DND-41 (cell line): Measurements from ENCODE around the gene GPR15LG.

Experiments used
- ATAC-seq: fragments of 200-7000 bp; cut with Tn5 transposase; 3 replicates; pipeline ENCODE4 v1.9.1; 2021; ENCODE audit warnings: low read depth; ENCODE audit not compliant: insufficient read depth
- DNase-seq: peaks from one replicate; pipeline ENCODE4 v3.0.0-alpha.2; 2020
- H2AFZ ChIP-seq: 2 replicates; pipeline ENCODE4 v1.6.0; 2012; ENCODE audit warnings: low read depth, low read length
- H3K27ac ChIP-seq: 2 replicates; pipeline ENCODE4 v1.5.1; 2012; ENCODE audit warnings: low read length, inconsistent platforms
- H3K27me3 ChIP-seq: fragments of 200-600 bp; sonication (generic); 2 replicates; pipeline ENCODE4 v1.6.0; 2012; ENCODE audit warnings: low read length, mild to moderate bottlenecking, inconsistent platforms; ENCODE audit not compliant: insufficient read depth, poor library complexity
- H3K36me3 ChIP-seq: 2 replicates; pipeline ENCODE4 v1.5.1; 2012; ENCODE audit warnings: low read length, inconsistent platforms; ENCODE audit not compliant: insufficient read depth
- H3K4me1 ChIP-seq: 2 replicates; pipeline ENCODE4 v1.5.1; 2012; ENCODE audit warnings: mild to moderate bottlenecking, low read length; ENCODE audit not compliant: insufficient read depth
- H3K4me2 ChIP-seq: 2 replicates; pipeline ENCODE4 v1.6.0; 2012; ENCODE audit warnings: mild to moderate bottlenecking, moderate library complexity, low read length, inconsistent platforms; ENCODE audit not compliant: insufficient read depth
- H3K4me3 ChIP-seq, 2 experiments: fragments of 200-600 bp in 1 of 2; shearing (Covaris generic) in 1 of 2; 2 replicates each; pipeline ENCODE4 v1.5.1; 2012 to 2016; ENCODE audit warnings: inconsistent platforms in 2 of 2, low read length in 2 of 2, mild to moderate bottlenecking in 2 of 2, low read depth in 1 of 2, moderate library complexity in 1 of 2
- H3K79me2 ChIP-seq: 2 replicates; pipeline ENCODE4 v1.6.0; 2012; ENCODE audit warnings: low read length, inconsistent platforms; ENCODE audit not compliant: insufficient read depth
- H3K9ac ChIP-seq: 2 replicates; pipeline ENCODE4 v1.6.0; 2012; ENCODE audit warnings: low read depth, mild to moderate bottlenecking, inconsistent platforms, low read length, moderate library complexity
- H3K9me3 ChIP-seq: 2 replicates; pipeline ENCODE4 v1.5.1; 2012; ENCODE audit warnings: low read length, moderate library complexity, mild to moderate bottlenecking, inconsistent platforms; ENCODE audit not compliant: insufficient read depth, severe bottlenecking
- H4K20me1 ChIP-seq: 2 replicates; pipeline ENCODE4 v1.6.0; 2012; ENCODE audit warnings: low read length; ENCODE audit not compliant: insufficient read depth
- EZH2 ChIP-seq: IDR thresholded peaks from 3 replicates; pipeline ENCODE4 v1.6.1; 2012; ENCODE audit warnings: borderline replicate concordance, low read depth, mild to moderate bottlenecking, moderate library complexity, low read length, inconsistent platforms; ENCODE audit not compliant: severe bottlenecking
- TF ChIP-seq, protein P1 (sequence below): IDR thresholded peaks from 2 replicates; pipeline ENCODE4 v1.5.1; 2012; ENCODE audit warnings: borderline replicate concordance, low read length, moderate library complexity, mild to moderate bottlenecking; ENCODE audit not compliant: poor library complexity, severe bottlenecking; ENCODE audit errors: extremely low read depth

The GPR15LG gene

DNA sequence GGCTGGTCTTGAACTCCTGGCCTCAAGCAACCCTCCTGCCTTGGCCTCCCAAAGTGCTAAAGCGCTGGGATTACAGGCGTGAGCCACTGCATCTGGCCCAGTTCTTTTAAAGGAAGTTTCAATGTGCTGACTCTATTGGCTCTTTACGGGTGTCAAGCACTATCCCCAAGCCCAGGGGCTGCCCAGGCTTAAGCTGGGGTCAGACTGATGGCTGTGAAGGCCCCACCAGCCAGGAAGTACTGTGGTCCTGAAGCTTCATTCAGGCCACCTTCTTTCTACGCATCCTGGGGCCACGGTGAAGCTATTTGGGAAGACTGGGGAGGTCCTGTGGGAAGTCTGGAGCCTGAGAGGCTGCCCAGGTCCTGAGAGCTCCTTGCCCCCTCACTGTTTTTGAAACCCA is 8.0 kb downstream of the GPR15LG start:
- no peaks in the 10 kb centered on the region for H3K9me3 ChIP-seq
- no peak overlapping the region for H3K4me3 ChIP-seq
- no peak overlapping the region for H3K9ac ChIP-seq
- H2AFZ ChIP-seq = no peak overlapping the region
- H3K4me1 ChIP-seq = peaks cover 10% of the 10 kb centered on the region
- no peaks in the 10 kb centered on the region; the same call in 1 of the 2 replicates for H4K20me1 ChIP-seq
- H3K27me3 ChIP-seq = no peaks in the 10 kb centered on the region
- no peak for DNase-seq
- ATAC-seq = no peak
- no peak overlapping the region for H3K27ac ChIP-seq
- TF ChIP-seq, protein P1, sequence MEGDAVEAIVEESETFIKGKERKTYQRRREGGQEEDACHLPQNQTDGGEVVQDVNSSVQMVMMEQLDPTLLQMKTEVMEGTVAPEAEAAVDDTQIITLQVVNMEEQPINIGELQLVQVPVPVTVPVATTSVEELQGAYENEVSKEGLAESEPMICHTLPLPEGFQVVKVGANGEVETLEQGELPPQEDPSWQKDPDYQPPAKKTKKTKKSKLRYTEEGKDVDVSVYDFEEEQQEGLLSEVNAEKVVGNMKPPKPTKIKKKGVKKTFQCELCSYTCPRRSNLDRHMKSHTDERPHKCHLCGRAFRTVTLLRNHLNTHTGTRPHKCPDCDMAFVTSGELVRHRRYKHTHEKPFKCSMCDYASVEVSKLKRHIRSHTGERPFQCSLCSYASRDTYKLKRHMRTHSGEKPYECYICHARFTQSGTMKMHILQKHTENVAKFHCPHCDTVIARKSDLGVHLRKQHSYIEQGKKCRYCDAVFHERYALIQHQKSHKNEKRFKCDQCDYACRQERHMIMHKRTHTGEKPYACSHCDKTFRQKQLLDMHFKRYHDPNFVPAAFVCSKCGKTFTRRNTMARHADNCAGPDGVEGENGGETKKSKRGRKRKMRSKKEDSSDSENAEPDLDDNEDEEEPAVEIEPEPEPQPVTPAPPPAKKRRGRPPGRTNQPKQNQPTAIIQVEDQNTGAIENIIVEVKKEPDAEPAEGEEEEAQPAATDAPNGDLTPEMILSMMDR = no peak
- TF ChIP-seq EZH2 = no peak
- no peak overlapping the region for H3K4me2 ChIP-seq
- no peaks in the 10 kb centered on the region for H3K36me3 ChIP-seq
- H3K79me2 ChIP-seq = no peaks in the 10 kb centered on the region

DNA sequence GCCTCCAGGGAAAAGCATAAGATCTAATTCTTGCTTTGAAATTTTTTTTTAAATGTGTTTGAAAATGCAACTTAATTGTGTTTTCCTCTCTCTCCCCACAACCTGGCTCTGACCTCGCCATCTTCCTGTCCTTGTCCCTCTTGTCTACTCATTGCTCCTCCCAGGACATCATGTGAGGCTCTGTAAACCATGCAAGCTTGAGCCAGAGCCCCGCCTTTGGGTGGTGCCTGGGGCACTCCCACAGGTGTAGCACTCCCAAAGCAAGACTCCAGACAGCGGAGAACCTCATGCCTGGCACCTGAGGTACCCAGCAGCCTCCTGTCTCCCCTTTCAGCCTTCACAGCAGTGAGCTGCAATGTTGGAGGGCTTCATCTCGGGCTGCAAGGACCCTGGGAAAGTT is 10.9 kb downstream of the GPR15LG start:
- no peak overlapping the region for H3K4me2 ChIP-seq
- no peak overlapping the region for H3K9ac ChIP-seq
- no peaks in the 10 kb centered on the region for H3K27me3 ChIP-seq
- H3K79me2 ChIP-seq = no peaks in the 10 kb centered on the region
- ATAC-seq (no peak), DNase-seq (no peak)
- TF ChIP-seq, protein P1 = no peak
- TF ChIP-seq EZH2 = no peak
- H3K36me3 ChIP-seq = no peaks in the 10 kb centered on the region
- no peak overlapping the region for H2AFZ ChIP-seq
- H3K4me3 ChIP-seq = no peak overlapping the region
- no peaks in the 10 kb centered on the region for H3K9me3 ChIP-seq
- no peaks in the 10 kb centered on the region for H3K4me1 ChIP-seq
- H4K20me1 ChIP-seq = no peaks in the 10 kb centered on the region; the same call in 1 of the 2 replicates
- H3K27ac ChIP-seq = no peak overlapping the region

DNA sequence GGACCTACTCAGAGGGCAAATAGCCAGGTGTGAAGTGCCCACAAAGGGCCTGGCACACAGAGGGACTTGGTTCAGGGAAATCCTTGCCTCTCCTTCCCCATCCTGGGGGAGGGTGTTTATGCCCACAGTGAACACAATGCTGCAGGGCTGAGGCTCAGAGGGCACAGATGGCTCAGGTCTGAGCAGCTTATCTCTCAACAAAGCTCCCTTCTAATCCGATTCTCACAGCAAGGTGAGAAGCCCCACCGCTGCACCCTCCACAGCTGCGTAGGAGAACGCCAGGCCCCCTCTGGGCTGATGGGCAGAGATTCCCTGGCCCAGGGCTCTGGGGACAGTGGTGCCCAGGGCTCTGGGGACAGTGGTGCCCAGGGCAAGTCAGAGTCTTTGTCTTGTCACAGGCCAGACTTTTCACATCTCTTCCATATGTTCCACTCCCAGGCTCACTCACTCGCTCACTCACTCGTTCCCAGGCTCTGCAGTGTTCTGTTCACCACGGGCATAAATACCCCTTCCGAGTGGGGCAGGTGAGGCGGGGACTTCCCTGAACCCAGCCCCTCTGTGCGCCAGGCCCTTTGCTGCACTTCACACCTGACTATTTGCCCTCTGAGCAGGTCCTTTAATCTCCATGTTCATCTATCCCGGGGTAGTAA is 12.1 kb downstream of the GPR15LG start:
- Histone ChIP-seq H3K9ac (no peak overlapping the region), H3K79me2 (no peaks in the 10 kb centered on the region), H4K20me1 (no peaks in the 10 kb centered on the region; the same call in 1 of the 2 replicates), H3K27me3 (no peaks in the 10 kb centered on the region), H3K4me2 (no peak overlapping the region), H3K9me3 (no peaks in the 10 kb centered on the region), H2AFZ (no peak overlapping the region), H3K4me1 (no peaks in the 10 kb centered on the region), H3K27ac (no peak overlapping the region), H3K36me3 (no peaks in the 10 kb centered on the region), H3K4me3 (no peak overlapping the region)
- DNase-seq (no peak), ATAC-seq (no peak)
- TF ChIP-seq EZH2 = no peak
- TF ChIP-seq, protein P1 = no peak
